ENCODE measurements around the gene MGLL.
A peak's percentile ranks its signal among the peaks of the same experiment; 100 is the strongest.

Gene MGLL

DNA sequence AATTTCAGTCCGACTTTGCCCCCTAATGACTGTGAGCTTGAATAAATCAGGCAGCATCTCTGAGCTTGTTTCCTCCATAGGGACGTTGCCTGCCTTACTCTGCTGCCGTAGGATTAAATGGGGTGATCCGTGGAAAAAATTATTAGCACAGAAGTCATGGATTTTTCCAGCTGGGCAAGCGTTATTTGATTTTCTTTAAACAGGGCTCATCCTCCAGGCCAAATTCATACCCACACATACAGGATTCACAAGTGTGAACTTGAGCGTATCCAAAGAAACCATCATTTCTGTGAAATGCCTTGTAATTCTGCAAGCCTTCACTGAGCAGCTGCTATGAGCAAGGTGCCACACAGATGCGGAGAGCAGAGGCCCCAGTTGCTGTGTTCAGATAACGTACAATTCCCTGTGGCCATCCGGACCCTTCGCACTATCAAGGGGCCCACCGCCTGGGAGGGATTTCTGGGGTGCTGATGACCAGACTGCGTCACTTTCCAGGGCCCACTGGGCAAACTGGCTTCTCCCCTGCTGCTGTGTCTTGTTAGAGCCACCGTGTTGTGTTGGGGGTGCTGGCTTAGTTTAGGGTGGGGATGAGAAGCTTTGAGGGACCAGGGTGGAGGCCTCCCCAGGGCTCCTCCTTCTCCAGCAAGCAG is 61.4 kb downstream of the MGLL start:
- H3K4me3 ChIP-seq = peak overlapping the region in 2 of 10 experiments; percentile 25 to 35; a peak in 1 of 20 replicates
- H3K4me1 ChIP-seq = peaks cover 50 to 64% (median 54%) of the 10 kb centered on the region in 10 experiments
- H3K9me3 ChIP-seq (replicated peaks in 1 of 11) = no peaks in the 10 kb centered on the region
- peaks cover 0 to 34% (median 0%) of the 10 kb centered on the region in 11 experiments; a peak in 7 of 22 replicates for H3K27me3 ChIP-seq
- TF ChIP-seq Cebpa-rat (IDR thresholded peaks at IDR 0.05) = no peak
- peak overlapping the region in 8 of 11 experiments; percentile 7 to 61 (median 36); a peak in 9 of 22 replicates for H3K9ac ChIP-seq
- no peaks in the 10 kb centered on the region for H4K20me1 ChIP-seq
- H3K36me3 ChIP-seq = no peaks in the 10 kb centered on the region
- peak overlapping the region in 4 of 11 experiments; percentile 4 to 58 (median 28); a peak in 4 of 22 replicates for H3K27ac ChIP-seq
- peak overlapping the region; percentile 77 to 98 (median 87) for H3K4me2 ChIP-seq

DNA sequence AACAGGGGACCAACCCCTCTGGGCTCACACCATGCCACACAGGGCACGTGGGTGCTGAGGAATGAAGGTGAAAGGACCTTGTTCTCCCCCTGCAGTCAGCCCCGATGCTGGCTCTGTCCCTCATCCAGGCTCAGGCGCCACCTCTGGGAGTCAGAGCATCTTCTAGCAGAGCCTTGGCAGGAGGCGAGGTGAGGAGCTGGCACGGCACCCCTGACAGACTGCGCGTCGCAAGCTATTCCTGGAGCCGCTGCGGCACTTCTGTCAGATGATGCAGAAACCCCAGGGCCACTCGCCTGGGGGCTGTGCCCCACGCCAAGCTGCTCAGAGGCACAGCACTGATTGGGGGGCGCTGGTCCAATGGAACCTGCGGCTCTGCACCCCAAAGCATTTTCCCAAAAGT is 62.0 kb downstream of the MGLL start:
- no peaks in the 10 kb centered on the region for H3K9me3 ChIP-seq (replicated peaks in 1 of 11)
- H3K27me3 ChIP-seq = peaks cover 0 to 34% (median 0%) of the 10 kb centered on the region in 11 experiments; a peak in 7 of 22 replicates
- peaks cover 55 to 65% (median 60%) of the 10 kb centered on the region in 10 experiments for H3K4me1 ChIP-seq
- H3K36me3 ChIP-seq = no peaks in the 10 kb centered on the region
- H4K20me1 ChIP-seq = no peaks in the 10 kb centered on the region
- no peak overlapping the region for H3K27ac ChIP-seq
- no peak overlapping the region for H3K4me3 ChIP-seq
- peak overlapping the region; percentile 77 to 98 (median 87); a peak in 21 of 22 replicates for H3K4me2 ChIP-seq
- TF ChIP-seq Cebpa-rat (IDR thresholded peaks at IDR 0.05) = no peak
- no peak overlapping the region for H3K9ac ChIP-seq

DNA sequence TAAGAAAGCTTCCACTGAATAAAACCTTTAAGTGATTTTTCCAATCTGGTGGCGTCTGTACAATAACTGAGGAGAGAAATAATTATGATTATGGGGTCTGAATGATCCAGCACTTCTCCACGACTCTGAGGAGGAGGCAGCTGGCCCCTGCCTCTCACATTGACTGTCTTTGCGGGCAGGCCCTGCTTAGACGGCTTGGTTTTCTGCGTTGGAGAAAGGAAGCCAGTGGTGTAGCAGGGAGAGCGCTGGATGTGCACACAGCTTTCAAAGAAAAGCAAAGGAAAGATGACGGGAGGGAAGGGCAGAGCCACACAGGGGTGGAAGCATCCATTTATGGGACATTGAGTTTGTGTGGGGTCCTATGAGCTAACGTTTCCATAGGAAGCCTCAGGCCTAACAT is 62.5 kb downstream of the MGLL start:
- no peak for TF ChIP-seq Cebpa-rat (IDR thresholded peaks at IDR 0.05)

DNA sequence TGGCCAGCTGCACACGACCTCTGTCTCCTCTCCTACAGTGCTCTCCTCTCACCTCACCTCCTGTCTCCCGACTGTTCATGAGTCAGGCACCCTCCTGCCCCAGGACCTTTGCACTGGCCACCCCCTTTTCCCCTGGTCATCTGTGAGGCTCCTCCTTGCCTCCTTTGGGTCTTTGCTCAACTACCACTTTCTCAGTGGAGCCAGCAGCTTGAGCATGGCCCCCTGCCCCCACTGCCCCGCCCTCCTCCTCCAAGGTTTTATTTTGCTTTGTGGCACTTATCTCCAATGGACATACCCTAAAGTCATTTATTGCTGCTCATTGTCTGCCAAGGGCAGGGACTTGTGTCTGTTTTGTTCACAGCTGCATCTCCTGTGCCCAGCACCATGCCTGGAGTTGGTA is 64.3 kb downstream of the MGLL start:
- TF ChIP-seq Cebpa-rat (IDR thresholded peaks at IDR 0.05) = no peak
- Histone ChIP-seq H3K9ac (no peak overlapping the region), H3K9me3 (replicated peaks in 1 of 11) (no peaks in the 10 kb centered on the region), H4K20me1 (no peaks in the 10 kb centered on the region), H3K36me3 (no peaks in the 10 kb centered on the region), H3K4me2 (no peak overlapping the region), H3K4me3 (no peak overlapping the region), H3K4me1 (peaks cover 63 to 71% (median 67%) of the 10 kb centered on the region in 10 experiments), H3K27me3 (peaks cover 0 to 34% (median 0%) of the 10 kb centered on the region in 11 experiments; a peak in 8 of 22 replicates), H3K27ac (no peak overlapping the region)

More for the DNA sequence above, 62.5 kb downstream of the MGLL start:
- peaks cover 61 to 70% (median 65%) of the 10 kb centered on the region in 10 experiments for H3K4me1 ChIP-seq
- peaks cover 0 to 34% (median 0%) of the 10 kb centered on the region in 11 experiments; a peak in 7 of 22 replicates for H3K27me3 ChIP-seq
- H3K9ac ChIP-seq = no peak overlapping the region
- H3K4me3 ChIP-seq = no peak overlapping the region
- no peaks in the 10 kb centered on the region for H3K9me3 ChIP-seq (replicated peaks in 1 of 11)
- H3K4me2 ChIP-seq = peak overlapping the region in 6 of 11 experiments; percentile 85 to 98 (median 88); a peak in 7 of 22 replicates
- no peaks in the 10 kb centered on the region for H4K20me1 ChIP-seq
- H3K27ac ChIP-seq = no peak overlapping the region
- H3K36me3 ChIP-seq = no peaks in the 10 kb centered on the region

DNA sequence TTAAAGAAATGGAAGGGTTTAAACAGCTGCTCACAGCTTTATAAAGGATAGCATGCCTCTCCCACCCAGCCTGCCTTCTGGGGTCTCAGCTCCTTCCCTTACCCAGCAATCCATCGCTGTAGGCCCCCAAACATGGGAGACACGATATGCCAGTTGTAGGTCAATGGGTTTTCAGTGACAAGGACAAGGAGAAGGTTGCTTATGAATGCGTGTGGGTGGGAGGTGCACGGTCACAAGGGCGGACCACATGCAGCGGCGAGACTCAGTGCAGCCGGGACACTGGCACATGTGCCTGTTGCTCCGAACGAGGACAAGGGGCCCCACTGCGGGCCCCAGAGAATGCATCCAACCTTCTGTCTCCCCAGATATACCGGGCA is 67.0 kb downstream of the MGLL start:
- peak in 1 of 11 experiments; percentile 7; a peak in 2 of 22 replicates for TF ChIP-seq Cebpa-rat (IDR thresholded peaks at IDR 0.05)
- peak overlapping the region in 10 of 11 experiments; percentile 14 to 72 (median 64); a peak in 16 of 22 replicates for H3K9ac ChIP-seq
- no peaks in the 10 kb centered on the region for H3K36me3 ChIP-seq
- peaks cover 61 to 71% (median 66%) of the 10 kb centered on the region in 10 experiments for H3K4me1 ChIP-seq
- no peaks in the 10 kb centered on the region for H4K20me1 ChIP-seq
- no peak overlapping the region for H3K4me3 ChIP-seq
- peaks cover 0 to 10% (median 0%) of the 10 kb centered on the region in 11 experiments; a peak in 4 of 22 replicates for H3K27me3 ChIP-seq
- peak overlapping the region; percentile 47 to 88 (median 80); a peak in 21 of 22 replicates for H3K27ac ChIP-seq
- H3K4me2 ChIP-seq = peak overlapping the region; percentile 77 to 94 (median 86)
- H3K9me3 ChIP-seq (replicated peaks in 1 of 11) = no peaks in the 10 kb centered on the region

DNA sequence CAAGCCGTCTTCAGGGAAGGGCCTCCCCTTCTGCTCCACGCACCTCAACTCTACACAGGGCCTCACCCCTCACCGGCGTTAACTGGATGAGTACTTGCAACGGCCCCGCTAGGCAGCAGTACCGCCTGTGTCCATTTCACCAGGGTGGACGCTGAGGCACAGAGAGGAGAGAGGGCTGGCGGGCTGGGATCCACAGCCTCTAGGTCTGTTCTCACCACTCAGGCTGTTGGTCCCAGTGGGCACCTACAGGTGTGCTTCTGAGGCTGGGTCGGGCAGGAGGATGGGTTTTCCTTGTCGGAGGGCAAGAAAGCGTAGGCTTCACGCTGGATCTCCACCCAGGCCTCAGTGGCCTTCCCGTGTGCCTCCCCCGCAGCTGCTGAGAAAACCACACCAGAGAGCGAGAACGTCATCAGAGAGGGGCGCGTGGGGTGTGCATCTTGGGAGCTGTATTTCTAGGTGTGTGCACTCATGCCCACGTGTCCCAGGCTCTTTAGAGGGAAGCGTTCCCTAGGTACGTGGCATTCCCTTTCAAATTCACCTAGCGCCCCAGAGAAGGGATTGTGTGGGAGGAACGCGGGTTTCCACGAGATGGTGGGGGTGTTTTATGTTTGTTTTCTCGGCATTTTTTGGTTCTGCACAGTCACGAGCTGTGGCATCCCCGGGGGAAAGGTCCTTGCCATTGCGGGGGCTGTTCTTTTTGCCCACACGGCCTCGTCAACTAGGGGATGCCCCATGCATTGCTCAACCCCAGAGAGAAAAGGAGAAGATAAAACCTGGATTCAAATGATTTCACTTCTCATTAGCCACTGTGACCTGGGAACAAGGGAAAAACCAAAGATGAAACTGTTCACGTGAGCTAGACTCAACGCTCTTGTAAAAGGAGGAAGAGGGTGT is 67.7 kb downstream of the MGLL start:
- Histone ChIP-seq H3K9ac (peak overlapping the region; percentile 24 to 72 (median 61); a peak in 19 of 22 replicates), H3K27me3 (peaks cover 0 to 9% (median 0%) of the 10 kb centered on the region in 11 experiments; a peak in 2 of 22 replicates), H4K20me1 (no peaks in the 10 kb centered on the region), H3K36me3 (no peaks in the 10 kb centered on the region), H3K9me3 (replicated peaks in 1 of 11) (no peaks in the 10 kb centered on the region), H3K4me1 (peaks cover 65 to 76% (median 67%) of the 10 kb centered on the region in 10 experiments), H3K4me2 (peak overlapping the region; percentile 77 to 94 (median 86)), H3K4me3 (0 out of 20 replicates have a peak overlapping the region, but pooled peaks of 1 of the 10 experiments have one; percentile 20), H3K27ac (peak overlapping the region; percentile 49 to 88 (median 80))
- peak; percentile 42 to 90 (median 81); a peak in 18 of 22 replicates for TF ChIP-seq Cebpa-rat (IDR thresholded peaks at IDR 0.05)

DNA sequence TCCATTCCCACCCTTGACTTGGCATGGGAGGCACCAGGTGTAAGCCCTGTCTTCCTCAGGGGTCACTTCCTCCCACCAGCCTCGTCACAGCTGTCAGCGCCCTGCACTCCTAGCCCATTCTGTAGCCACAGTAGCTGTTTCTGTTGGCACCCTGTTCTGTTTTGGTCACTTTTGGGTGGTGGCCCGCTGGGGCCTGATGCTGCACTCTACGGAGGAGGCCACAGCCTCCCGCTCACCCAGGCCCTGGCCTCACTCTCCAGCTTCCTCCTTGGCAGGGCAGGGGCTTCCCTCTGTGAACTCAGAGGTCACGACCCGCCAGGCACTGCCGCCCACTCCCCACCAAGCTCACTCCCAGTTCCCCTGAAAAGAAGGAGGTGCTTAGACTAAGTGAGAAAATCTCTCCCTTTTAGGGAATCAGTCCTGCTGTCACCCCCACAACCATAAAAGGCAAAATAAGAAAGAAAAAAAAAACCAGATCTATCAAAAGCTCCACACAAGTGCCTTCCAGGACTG is 68.4 kb downstream of the MGLL start:
- H3K36me3 ChIP-seq = no peaks in the 10 kb centered on the region
- H3K27me3 ChIP-seq = peaks cover 0 to 14% (median 0%) of the 10 kb centered on the region in 11 experiments; a peak in 6 of 22 replicates
- H3K4me1 ChIP-seq = peaks cover 72 to 83% (median 74%) of the 10 kb centered on the region in 10 experiments
- peak overlapping the region; percentile 39 to 88 (median 80) for H3K27ac ChIP-seq
- no peaks in the 10 kb centered on the region for H4K20me1 ChIP-seq
- no peak overlapping the region for H3K4me3 ChIP-seq
- peak overlapping the region in 10 of 11 experiments; percentile 50 to 70 (median 61); a peak in 17 of 22 replicates for H3K9ac ChIP-seq
- peak overlapping the region; percentile 77 to 94 (median 86) for H3K4me2 ChIP-seq
- no peak for TF ChIP-seq Cebpa-rat (IDR thresholded peaks at IDR 0.05)
- H3K9me3 ChIP-seq (replicated peaks in 1 of 11) = no peaks in the 10 kb centered on the region

DNA sequence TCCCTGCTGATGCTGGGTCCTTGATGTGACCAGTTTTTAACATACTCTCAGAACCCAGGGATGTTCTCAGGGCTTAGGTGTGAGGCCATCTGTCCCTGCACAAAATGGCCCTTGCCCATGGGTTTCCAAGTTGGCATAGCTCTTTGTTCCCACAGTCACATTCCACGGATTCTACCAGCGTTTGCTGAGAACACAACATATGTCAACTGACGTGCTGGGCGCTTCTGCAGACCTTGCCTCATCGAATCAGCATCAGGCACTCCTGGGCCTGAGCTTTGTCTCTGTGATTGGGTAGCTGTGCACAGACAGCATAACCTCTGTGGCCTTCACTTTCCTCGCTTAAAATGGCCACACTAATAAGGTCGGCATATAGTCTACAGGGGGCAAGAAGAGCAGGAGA is 69.0 kb downstream of the MGLL start:
- Histone ChIP-seq H3K4me2 (peak overlapping the region; percentile 77 to 94 (median 86)), H4K20me1 (no peaks in the 10 kb centered on the region), H3K36me3 (no peaks in the 10 kb centered on the region), H3K4me3 (no peak overlapping the region), H3K27me3 (peaks cover 0 to 20% (median 0%) of the 10 kb centered on the region in 11 experiments; a peak in 6 of 22 replicates), H3K4me1 (peaks cover 78 to 89% (median 80%) of the 10 kb centered on the region in 10 experiments), H3K9ac (peak overlapping the region in 1 of 11 experiments; percentile 70; a peak in 1 of 22 replicates), H3K9me3 (replicated peaks in 1 of 11) (no peaks in the 10 kb centered on the region), H3K27ac (peak overlapping the region; percentile 39 to 88 (median 80); a peak in 15 of 22 replicates)
- no peak for TF ChIP-seq Cebpa-rat (IDR thresholded peaks at IDR 0.05)
